Measurements from ENCODE around the gene HOXD13.
A peak's percentile ranks its signal among the peaks of the same experiment; 100 is the strongest.

The HOXD13 gene

GRCh38 chr2:176088048-176088936 lies 4.2 kb upstream of the HOXD13 start:
- peak overlapping the region; percentile 54 for H3K4me3 ChIP-seq (ENCODE audit: low read depth, low read length)
- H3K9ac ChIP-seq (ENCODE audit: low read length) = peak overlapping the region; percentile 22
- no peaks in the 10 kb centered on the region for H3K9me3 ChIP-seq (ENCODE audit: control insufficient read depth, insufficient read depth, low read depth, low read length)
- H3K27me3 ChIP-seq (ENCODE audit: control insufficient read depth, insufficient read depth, low read length) = peaks cover 100% of the 10 kb centered on the region
- H3K36me3 ChIP-seq (ENCODE audit: control insufficient read depth, insufficient read depth, low read length) = no peaks in the 10 kb centered on the region
- peaks cover 36% of the 10 kb centered on the region for H3K4me1 ChIP-seq (ENCODE audit: control insufficient read depth, insufficient read depth, low read length)
- no peak overlapping the region for H3K27ac ChIP-seq (ENCODE audit: low read depth, low read length)

GRCh38 chr2:176088937-176089842 lies 3.3 kb upstream of the HOXD13 start:
- Histone ChIP-seq H3K4me1 (ENCODE audit: control insufficient read depth, insufficient read depth, low read length) (peaks cover 35% of the 10 kb centered on the region), H3K9me3 (ENCODE audit: control insufficient read depth, insufficient read depth, low read depth, low read length) (no peaks in the 10 kb centered on the region), H3K9ac (ENCODE audit: low read length) (no peak overlapping the region), H3K27ac (ENCODE audit: low read depth, low read length) (no peak overlapping the region), H3K27me3 (ENCODE audit: control insufficient read depth, insufficient read depth, low read length) (peaks cover 100% of the 10 kb centered on the region), H3K36me3 (ENCODE audit: control insufficient read depth, insufficient read depth, low read length) (no peaks in the 10 kb centered on the region), H3K4me3 (ENCODE audit: low read depth, low read length) (no peak overlapping the region; the same call in 1 of the 2 replicates)

GRCh38 chr2:176089843-176090395 lies 2.6 kb upstream of the HOXD13 start:
- Histone ChIP-seq H3K4me1 (ENCODE audit: control insufficient read depth, insufficient read depth, low read length) (peaks cover 31% of the 10 kb centered on the region), H3K9ac (ENCODE audit: low read length) (no peak overlapping the region), H3K27me3 (ENCODE audit: control insufficient read depth, insufficient read depth, low read length) (peaks cover 100% of the 10 kb centered on the region), H3K4me3 (ENCODE audit: low read depth, low read length) (no peak overlapping the region), H3K36me3 (ENCODE audit: control insufficient read depth, insufficient read depth, low read length) (no peaks in the 10 kb centered on the region), H3K27ac (ENCODE audit: low read depth, low read length) (no peak overlapping the region), H3K9me3 (ENCODE audit: control insufficient read depth, insufficient read depth, low read depth, low read length) (no peaks in the 10 kb centered on the region)

- H3K4me3 ChIP-seq (ENCODE audit: low read depth, low read length) = no peak overlapping the region
- H3K9me3 ChIP-seq (ENCODE audit: control insufficient read depth, insufficient read depth, low read depth, low read length) = no peaks in the 10 kb centered on the region
- peaks cover 100% of the 10 kb centered on the region for H3K27me3 ChIP-seq (ENCODE audit: control insufficient read depth, insufficient read depth, low read length)
- H3K9ac ChIP-seq (ENCODE audit: low read length) = no peak overlapping the region
- no peaks in the 10 kb centered on the region for H3K36me3 ChIP-seq (ENCODE audit: control insufficient read depth, insufficient read depth, low read length)
- no peak overlapping the region for H3K27ac ChIP-seq (ENCODE audit: low read depth, low read length)
- peaks cover 25% of the 10 kb centered on the region for H3K4me1 ChIP-seq (ENCODE audit: control insufficient read depth, insufficient read depth, low read length)
Observed at GRCh38 chr2:176090862-176091261, 1.7 kb upstream of the HOXD13 start.

GRCh38 chr2:176091329-176092258 lies 927 bp upstream of the HOXD13 start:
- Histone ChIP-seq H3K36me3 (ENCODE audit: control insufficient read depth, insufficient read depth, low read length) (no peaks in the 10 kb centered on the region), H3K4me3 (ENCODE audit: low read depth, low read length) (peak overlapping the region; percentile 42), H3K27me3 (ENCODE audit: control insufficient read depth, insufficient read depth, low read length) (peaks cover 100% of the 10 kb centered on the region), H3K9ac (ENCODE audit: low read length) (no peak overlapping the region), H3K4me1 (ENCODE audit: control insufficient read depth, insufficient read depth, low read length) (peaks cover 27% of the 10 kb centered on the region), H3K27ac (ENCODE audit: low read depth, low read length) (no peak overlapping the region), H3K9me3 (ENCODE audit: control insufficient read depth, insufficient read depth, low read depth, low read length) (no peaks in the 10 kb centered on the region)

- Histone ChIP-seq H3K36me3 (ENCODE audit: control insufficient read depth, insufficient read depth, low read length) (no peaks in the 10 kb centered on the region), H3K27me3 (ENCODE audit: control insufficient read depth, insufficient read depth, low read length) (peaks cover 100% of the 10 kb centered on the region), H3K27ac (ENCODE audit: low read depth, low read length) (no peak overlapping the region), H3K9ac (ENCODE audit: low read length) (no peak overlapping the region), H3K4me1 (ENCODE audit: control insufficient read depth, insufficient read depth, low read length) (peaks cover 35% of the 10 kb centered on the region), H3K4me3 (ENCODE audit: low read depth, low read length) (peak overlapping the region; percentile 48), H3K9me3 (ENCODE audit: control insufficient read depth, insufficient read depth, low read depth, low read length) (no peaks in the 10 kb centered on the region)
Observed at GRCh38 chr2:176093145-176093897, 800 bp downstream of the HOXD13 start.

- peaks cover 100% of the 10 kb centered on the region for H3K27me3 ChIP-seq (ENCODE audit: control insufficient read depth, insufficient read depth, low read length)
- peaks cover 36% of the 10 kb centered on the region for H3K4me1 ChIP-seq (ENCODE audit: control insufficient read depth, insufficient read depth, low read length)
- no peaks in the 10 kb centered on the region for H3K9me3 ChIP-seq (ENCODE audit: control insufficient read depth, insufficient read depth, low read depth, low read length)
- no peaks in the 10 kb centered on the region for H3K36me3 ChIP-seq (ENCODE audit: control insufficient read depth, insufficient read depth, low read length)
- no peak overlapping the region for H3K27ac ChIP-seq (ENCODE audit: low read depth, low read length)
- H3K4me3 ChIP-seq (ENCODE audit: low read depth, low read length) = peak overlapping the region; percentile 48
- no peak overlapping the region for H3K9ac ChIP-seq (ENCODE audit: low read length)
Observed at GRCh38 chr2:176093898-176094249, 1.4 kb downstream of the HOXD13 start.

- Histone ChIP-seq H3K27me3 (ENCODE audit: control insufficient read depth, insufficient read depth, low read length) (peaks cover 100% of the 10 kb centered on the region), H3K4me1 (ENCODE audit: control insufficient read depth, insufficient read depth, low read length) (peaks cover 38% of the 10 kb centered on the region), H3K4me3 (ENCODE audit: low read depth, low read length) (peak overlapping the region; percentile 4; the same call in 1 of the 2 replicates), H3K9ac (ENCODE audit: low read length) (no peak overlapping the region), H3K36me3 (ENCODE audit: control insufficient read depth, insufficient read depth, low read length) (no peaks in the 10 kb centered on the region), H3K27ac (ENCODE audit: low read depth, low read length) (no peak overlapping the region), H3K9me3 (ENCODE audit: control insufficient read depth, insufficient read depth, low read depth, low read length) (no peaks in the 10 kb centered on the region)
Observed at GRCh38 chr2:176094349-176094748, 1.8 kb downstream of the HOXD13 start.

- H3K27me3 ChIP-seq (ENCODE audit: control insufficient read depth, insufficient read depth, low read length) = peaks cover 100% of the 10 kb centered on the region
- no peak overlapping the region for H3K4me3 ChIP-seq (ENCODE audit: low read depth, low read length)
- no peaks in the 10 kb centered on the region for H3K36me3 ChIP-seq (ENCODE audit: control insufficient read depth, insufficient read depth, low read length)
- peaks cover 47% of the 10 kb centered on the region for H3K4me1 ChIP-seq (ENCODE audit: control insufficient read depth, insufficient read depth, low read length)
- H3K9ac ChIP-seq (ENCODE audit: low read length) = no peak overlapping the region
- no peak overlapping the region for H3K27ac ChIP-seq (ENCODE audit: low read depth, low read length)
- H3K9me3 ChIP-seq (ENCODE audit: control insufficient read depth, insufficient read depth, low read depth, low read length) = no peaks in the 10 kb centered on the region
Observed at GRCh38 chr2:176095421-176095820, 2.9 kb downstream of the HOXD13 start.

All from HUES6 (cell line).